D341Med (cell line): ENCODE data around the gene TDP1.

Experiments used
- DNase-seq: peaks from one replicate; pipeline ENCODE4 v3.0.0; 2012; ENCODE audit warnings: low spot score

The TDP1 gene

GRCh38 chr14:89955745-89956660 lies at the start of gene TDP1:
TDP1 (plus strand) TSS chr14:89955927; CDS start chr14:89963115, 7,188 bp downstream.
- peak; percentile 97 for DNase-seq

- no peak for DNase-seq
Measured at GRCh38 chr14:89906000-89906399, 49.7 kb upstream of the TDP1 start.

- DNase-seq: no peak
Measured at GRCh38 chr14:89907655-89908054, 48.1 kb upstream of the TDP1 start.

DNA sequence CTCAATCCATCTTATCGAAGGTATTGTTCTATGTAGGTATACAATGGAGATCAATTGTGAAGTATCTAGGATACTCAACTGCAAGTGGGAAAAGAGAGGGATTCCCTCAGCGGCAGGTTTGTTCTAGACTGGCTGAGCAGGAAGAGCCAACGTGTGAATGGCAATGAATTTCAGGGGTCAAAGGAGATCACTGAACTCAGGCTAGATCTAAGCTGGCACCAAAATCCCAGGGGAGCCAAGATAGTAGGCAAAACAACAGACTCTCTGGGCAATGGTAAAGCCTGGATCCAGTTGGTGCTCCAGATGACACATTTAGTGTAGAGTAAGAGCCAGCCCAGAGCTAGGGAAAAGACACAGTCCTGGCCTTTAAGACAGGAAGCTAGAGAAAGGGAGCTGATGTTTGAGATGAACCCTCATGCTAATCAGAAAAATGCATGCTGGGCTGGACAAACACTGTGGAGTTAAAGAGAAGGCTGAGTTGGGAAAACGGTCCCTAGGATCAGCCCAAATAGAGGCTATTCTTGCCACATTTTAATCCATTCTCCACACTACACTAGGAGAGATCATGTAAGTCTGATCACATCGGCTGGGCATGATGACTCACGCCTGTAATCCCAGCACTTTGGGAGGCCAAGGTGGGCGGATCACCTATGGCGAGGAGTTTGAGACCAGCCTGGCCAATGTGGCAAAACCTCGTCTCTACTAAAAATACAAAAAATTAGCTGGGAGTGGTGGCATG lies 46.8 kb upstream of the TDP1 start:
- DNase-seq: no peak

DNA sequence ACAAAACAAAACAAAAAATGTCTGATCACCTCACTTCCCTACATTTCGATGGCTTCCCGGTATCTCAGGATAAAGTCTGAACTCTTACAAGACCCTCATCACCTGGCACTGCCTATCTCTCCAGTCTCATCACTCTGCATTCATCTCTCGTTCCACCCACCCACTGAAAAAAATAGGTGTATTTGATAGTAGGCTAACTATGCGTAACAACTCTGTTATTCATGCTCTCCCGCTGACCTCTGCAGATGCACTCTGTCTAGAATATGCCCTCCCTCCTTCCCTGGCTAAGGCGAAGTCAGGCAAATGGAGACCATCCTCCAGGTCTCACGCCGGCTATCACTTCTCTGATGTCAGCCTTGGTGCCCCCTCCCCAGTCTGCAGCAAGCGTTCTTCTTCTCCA lies 46.1 kb upstream of the TDP1 start:
- no peak for DNase-seq

GRCh38 chr14:89910691-89911009 lies 45.1 kb upstream of the TDP1 start:
- no peak for DNase-seq

GRCh38 chr14:89911010-89911919 lies 44.5 kb upstream of the TDP1 start:
- DNase-seq: no peak

DNA sequence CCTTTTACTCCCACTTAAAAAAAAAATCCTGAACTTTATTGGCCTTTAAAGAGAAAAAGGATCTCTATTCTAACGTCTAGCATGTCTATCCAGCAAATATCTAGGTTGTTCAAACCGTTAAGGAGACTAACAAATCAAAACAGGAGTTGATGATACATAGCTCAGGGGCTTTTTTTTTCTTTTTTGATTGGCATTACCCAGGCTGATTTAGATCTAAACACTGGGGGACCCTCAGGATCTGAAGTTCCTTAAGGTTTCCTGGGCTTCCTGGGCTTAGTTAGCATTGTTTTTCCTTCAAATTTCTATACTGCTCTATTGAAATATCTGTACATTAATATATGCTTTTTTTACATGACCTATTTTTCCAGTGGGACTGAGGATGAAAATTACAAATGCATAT lies 43.5 kb upstream of the TDP1 start:
- DNase-seq: no peak

DNA sequence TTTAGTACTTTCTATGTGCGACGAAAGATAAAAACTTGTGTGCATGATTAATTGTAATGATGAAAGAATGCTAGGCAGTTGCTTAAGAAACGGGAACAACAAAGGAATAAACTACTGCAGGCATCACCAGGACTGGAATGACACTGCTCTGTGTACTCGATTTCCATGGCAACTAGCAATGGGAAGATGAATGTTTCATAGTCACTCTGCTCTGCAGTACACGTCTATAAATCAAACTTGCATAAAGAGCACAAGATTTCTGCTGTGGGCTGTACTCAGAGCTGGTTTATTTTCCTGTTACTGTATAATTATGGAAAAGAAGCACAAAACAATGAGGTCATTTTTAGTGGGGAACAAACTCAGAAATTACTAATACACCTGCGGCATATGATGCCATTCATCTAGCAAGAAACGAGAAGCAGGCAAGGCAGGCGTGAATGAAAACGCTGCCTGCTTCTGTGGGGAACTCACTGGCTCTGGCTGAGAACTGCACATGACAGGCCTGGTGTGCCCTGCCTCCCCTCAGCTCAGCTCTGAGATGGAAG lies 43.0 kb upstream of the TDP1 start:
- no peak for DNase-seq

DNA sequence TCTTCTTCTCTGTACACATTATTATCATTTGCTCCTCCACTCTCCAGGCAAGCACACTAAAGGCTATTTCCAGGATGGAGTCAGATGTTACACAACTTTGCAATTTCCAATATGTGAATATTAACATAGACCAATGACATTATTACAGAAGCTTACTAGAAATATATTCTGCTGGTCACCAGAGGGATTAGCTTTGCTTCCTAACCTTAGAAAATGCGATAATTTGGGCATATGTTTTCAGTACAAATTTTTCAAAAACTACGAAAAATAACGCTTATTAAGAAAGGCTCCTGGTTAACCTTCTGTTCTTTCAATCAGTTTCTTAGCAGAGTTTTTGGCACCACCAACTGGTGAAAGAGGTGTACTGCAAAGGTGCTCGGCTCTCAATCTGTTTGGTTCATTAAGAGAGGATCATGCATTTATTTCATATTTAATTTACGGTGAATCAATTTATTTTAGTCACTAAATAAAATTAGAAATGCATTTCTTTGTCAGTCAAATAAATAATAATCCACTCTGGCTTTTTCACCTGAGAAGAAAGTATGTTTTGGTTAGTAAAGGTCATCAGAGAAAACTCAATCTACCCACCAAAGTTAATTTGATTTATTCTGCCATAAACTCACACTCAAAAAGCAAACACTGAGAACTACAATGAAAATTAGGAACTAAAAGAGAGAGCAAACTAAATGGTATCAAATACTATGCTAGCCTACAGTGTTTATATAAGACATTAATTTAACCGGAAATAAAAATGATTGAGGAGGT lies 40.4 kb upstream of the TDP1 start:
- DNase-seq: peak; percentile 63

DNA sequence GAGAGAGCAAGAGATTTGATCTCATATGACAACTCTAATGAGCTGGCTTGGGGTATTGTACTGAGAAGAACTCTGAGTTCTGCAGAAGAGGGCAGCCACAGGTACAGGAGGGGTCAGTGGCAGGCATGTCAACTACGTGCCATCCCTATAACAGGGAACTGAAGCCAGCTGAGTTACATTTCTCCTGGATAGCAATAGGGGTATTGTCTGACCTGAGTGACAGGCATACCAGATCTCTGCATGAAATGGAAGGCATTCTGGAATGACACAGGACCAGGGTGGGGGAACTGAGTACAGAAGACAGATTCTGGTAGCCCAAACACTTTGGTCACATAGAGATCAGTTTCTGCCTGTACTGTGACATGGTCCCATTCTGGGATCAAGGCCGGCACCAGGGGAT lies 37.0 kb upstream of the TDP1 start:
- DNase-seq: no peak

- DNase-seq: no peak
Measured at GRCh38 chr14:89920056-89920455, 35.7 kb upstream of the TDP1 start.

GRCh38 chr14:89921346-89921745 lies 34.4 kb upstream of the TDP1 start:
- no peak for DNase-seq

- no peak for DNase-seq
Measured at GRCh38 chr14:89922031-89922907, 33.5 kb upstream of the TDP1 start.

DNA sequence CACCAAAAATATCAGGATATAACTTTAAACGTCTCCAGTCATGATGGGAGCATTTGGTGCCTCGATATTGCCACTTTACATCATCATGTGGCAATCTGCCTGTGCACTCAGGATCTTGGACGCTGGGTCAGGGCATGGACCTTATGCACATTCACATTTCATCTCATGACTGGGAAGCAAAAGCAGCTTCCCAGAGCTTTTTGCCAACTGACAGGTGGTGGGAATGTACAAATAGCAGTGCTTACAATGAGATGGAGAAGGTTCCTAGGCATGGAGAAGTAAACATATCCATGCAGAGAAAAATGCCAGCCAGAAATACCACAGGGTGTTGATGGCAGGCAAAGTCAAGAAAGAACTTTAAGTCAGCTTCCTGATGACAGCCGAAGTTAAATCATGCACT lies 31.5 kb upstream of the TDP1 start:
- DNase-seq: no peak

- DNase-seq: no peak
Measured at GRCh38 chr14:89926694-89927093, 29.0 kb upstream of the TDP1 start.

DNA sequence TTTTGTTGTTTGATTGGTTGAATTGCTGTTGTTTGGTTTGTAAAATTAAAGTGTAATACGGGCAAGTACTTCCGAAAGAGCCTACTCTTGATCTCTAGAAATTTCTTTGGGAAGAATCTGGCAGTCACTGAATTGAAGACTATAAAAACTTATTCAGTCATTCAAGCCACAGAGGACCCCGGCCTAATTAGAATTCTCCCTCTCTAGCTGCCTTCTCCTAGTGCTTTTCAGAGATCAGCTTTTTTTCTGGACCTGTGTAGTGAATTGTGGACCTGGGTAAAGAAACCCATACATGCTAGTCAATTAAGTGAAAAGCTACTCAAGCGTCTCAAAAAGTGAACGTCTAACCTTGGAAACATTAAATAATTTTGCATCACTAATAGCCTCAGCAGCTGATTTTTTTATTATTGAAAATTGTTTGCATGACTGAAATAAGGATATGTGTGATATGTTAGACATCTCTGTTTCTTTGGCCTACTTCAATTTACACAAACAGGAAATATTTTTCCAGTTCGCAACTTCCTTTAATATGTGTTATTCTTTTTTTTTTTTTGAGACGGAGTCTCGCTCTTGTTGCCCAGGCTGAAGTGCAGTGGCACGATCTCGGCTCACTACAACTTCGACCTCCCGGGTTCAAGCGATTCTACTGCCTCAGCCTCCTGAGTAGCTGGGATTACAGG lies 28.4 kb upstream of the TDP1 start:
- DNase-seq: no peak

DNA sequence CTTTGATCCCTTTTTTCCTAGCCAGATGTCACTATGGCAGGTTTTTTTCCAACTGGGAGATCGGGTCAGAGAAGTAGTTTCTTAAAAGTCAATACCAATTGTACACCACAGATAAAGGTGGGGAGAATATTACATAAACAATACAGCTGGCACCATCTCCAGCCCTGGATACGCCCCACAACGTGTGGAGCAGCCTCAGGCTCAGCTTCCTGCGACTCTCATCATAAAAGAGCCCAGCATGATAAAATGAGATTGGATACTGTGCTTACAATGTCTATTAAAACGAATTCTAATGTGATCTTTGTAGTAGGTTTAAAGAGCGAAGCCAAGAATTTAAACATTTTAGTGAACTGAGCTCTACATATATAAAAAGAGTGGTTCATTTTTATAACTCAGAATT lies 22.7 kb upstream of the TDP1 start:
- DNase-seq: no peak

GRCh38 chr14:89936654-89937185 lies 19.0 kb upstream of the TDP1 start:
- DNase-seq: no peak
